Suprapubic skin (tissue), 4 donors: ENCODE data around the gene SMLR1. TPM values are rescaled to one million over a fixed set of nuclear protein-coding genes. Genes with fewer than 3 reads are reported as not detected.

Source experiments
- DNase-seq, 2 donors: peaks; one replicate each; pipeline ENCODE4 v3.0.0-alpha.2; 2019; ENCODE audit warnings: low spot score in 2 of 2
- H3K27ac ChIP-seq: fragments of 200-600 bp; sonication (generic); one replicate; pipeline ENCODE4 v1.5.1; 2019
- H3K27me3 ChIP-seq: fragments of 200-600 bp; sonication (generic); one replicate; pipeline ENCODE4 v1.5.1; 2019
- H3K36me3 ChIP-seq: fragments of 200-600 bp; sonication (generic); one replicate; pipeline ENCODE4 v1.5.1; 2019
- H3K4me1 ChIP-seq: fragments of 200-600 bp; sonication (generic); one replicate; pipeline ENCODE4 v1.5.1; 2019
- H3K4me3 ChIP-seq: fragments of 200-600 bp; sonication (generic); one replicate; pipeline ENCODE4 v1.5.1; 2019; ENCODE audit warnings: mild to moderate bottlenecking
- H3K9me3 ChIP-seq: fragments of 200-600 bp; sonication (generic); one replicate; pipeline ENCODE4 v1.5.1; 2019
- EP300 ChIP-seq: sonication (generic); formaldehyde crosslinking; IDR thresholded peaks from one replicate; pipeline ENCODE4 v1.6.1; 2017; ENCODE audit warnings: antibody characterized with exemption
- POLR2A ChIP-seq, 2 donors: fragments of 450-650 bp; IDR thresholded peaks; one replicate each; pipeline ENCODE4 v1.6.1; 2017; ENCODE audit warnings: antibody characterized with exemption in 2 of 2, mild to moderate bottlenecking in 2 of 2, moderate library complexity in 2 of 2
- POLR2AphosphoS5 ChIP-seq, 3 donors: sonication (generic); formaldehyde crosslinking; IDR thresholded peaks; one replicate each; pipeline ENCODE4 v1.6.1; 2017; ENCODE audit warnings: antibody characterized with exemption in 3 of 3
- WGBS: methylation state at CpG from one replicate; pipeline ENCODE4 v1.1.5; 2018; 5-methylcytosine and 5-hydroxymethylcytosine counted together
- total RNA-seq, 4 donors: library from RNA; depleted of rRNA; stranded (reverse); fragments of >200 nt; gene quantifications; one replicate each; pipeline ENCODE4 v1.1.0, GENCODE V29; 2016
- TF ChIP-seq, protein P1 (sequence below), 2 donors: fragments of 200-600 bp in 1 of 2; fragments of 450-650 bp in 1 of 2; sonication (generic) in 1 of 2; IDR thresholded peaks; one replicate each; pipeline ENCODE4 v1.5.1; 2016 to 2019; ENCODE audit warnings: antibody characterized with exemption in 2 of 2, mild to moderate bottlenecking in 1 of 2, moderate library complexity in 1 of 2

The SMLR1 gene
- total RNA-seq, 4 donors from 2014 or later: not detected

DNA sequence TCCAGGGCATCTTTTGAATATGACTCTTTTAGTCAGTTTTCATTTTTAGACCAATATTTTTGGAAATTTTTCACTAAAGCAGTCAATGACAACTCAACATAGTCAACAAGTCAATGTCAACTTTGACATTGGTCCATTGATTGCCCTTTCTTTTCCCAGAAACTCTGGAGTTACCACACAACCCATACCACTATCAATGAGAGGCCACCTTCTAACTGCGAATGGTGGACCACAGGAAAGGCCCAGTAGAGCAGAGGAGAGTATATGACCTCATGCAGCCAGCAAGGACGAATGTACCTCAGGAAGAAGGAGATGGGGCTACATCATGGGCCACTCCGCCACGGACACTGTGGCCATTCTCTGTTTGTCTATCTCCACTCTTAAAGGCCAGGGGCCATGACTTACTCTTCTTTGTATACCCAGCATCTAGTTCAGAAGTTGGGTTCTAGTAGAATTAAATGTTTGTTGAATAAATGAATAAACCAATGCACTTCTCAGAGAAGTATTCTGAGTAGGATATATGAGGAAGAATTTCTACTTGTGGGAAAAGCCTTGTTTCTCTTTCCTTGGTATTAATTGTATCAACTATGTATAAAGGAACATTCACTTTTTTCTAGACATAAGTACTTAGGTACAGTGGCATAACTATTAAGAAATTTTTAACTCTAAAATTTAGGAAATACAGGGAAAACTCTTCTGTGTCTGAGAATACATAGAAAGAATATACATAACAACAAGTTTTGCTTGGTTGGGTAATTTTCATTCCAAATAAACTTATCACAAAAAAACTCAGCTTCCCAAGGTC, 562 bp upstream of the SMLR1 start:
- TF ChIP-seq, protein P1, sequence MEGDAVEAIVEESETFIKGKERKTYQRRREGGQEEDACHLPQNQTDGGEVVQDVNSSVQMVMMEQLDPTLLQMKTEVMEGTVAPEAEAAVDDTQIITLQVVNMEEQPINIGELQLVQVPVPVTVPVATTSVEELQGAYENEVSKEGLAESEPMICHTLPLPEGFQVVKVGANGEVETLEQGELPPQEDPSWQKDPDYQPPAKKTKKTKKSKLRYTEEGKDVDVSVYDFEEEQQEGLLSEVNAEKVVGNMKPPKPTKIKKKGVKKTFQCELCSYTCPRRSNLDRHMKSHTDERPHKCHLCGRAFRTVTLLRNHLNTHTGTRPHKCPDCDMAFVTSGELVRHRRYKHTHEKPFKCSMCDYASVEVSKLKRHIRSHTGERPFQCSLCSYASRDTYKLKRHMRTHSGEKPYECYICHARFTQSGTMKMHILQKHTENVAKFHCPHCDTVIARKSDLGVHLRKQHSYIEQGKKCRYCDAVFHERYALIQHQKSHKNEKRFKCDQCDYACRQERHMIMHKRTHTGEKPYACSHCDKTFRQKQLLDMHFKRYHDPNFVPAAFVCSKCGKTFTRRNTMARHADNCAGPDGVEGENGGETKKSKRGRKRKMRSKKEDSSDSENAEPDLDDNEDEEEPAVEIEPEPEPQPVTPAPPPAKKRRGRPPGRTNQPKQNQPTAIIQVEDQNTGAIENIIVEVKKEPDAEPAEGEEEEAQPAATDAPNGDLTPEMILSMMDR (IDR thresholded peaks at IDR 0.05): no peak
- no peak for TF ChIP-seq EP300
- TF ChIP-seq POLR2A (IDR thresholded peaks at IDR 0.05): no peak
- TF ChIP-seq POLR2AphosphoS5 (IDR thresholded peaks at IDR 0.05): no peak
- 95% methylated on average over 4 of the region's 4 CpGs for WGBS
- no peaks in the 10 kb centered on the region for H3K9me3 ChIP-seq

DNA sequence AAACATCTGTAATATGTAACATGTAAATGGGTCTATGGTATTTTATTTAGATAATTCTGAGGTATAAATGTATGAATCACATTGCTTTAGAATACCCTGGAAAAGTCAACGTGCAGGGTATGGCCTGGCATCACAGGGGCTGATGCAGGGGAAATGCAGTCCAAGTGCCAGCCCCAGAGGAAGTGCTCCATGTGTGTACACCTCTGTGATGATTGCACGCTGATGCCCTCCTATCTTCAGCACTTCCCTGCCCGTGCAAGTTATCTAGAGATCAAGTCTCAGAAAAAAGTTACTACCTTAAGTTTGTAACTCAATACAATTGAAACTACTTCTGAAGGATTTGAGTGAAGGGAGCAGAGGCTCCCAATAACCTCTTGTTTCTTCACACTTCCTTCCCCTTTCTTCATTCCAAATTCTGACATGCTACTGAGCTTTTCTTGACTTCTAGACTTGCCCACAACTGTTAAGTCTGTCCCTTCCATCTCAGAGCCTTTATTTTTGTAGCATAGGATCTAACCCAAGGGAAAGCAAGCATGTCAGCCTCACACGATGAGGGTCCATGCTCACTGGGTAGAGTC, 2.2 kb downstream of the SMLR1 start:
- WGBS: 81% methylated on average over 4 of the region's 4 CpGs
- Histone ChIP-seq H3K27ac (no peak overlapping the region), H3K4me3 (no peak overlapping the region), H3K9me3 (no peaks in the 10 kb centered on the region), H3K4me1 (no peaks in the 10 kb centered on the region), H3K27me3 (no peaks in the 10 kb centered on the region), H3K36me3 (no peaks in the 10 kb centered on the region)
- no peak for DNase-seq
- TF ChIP-seq EP300 (no peak), POLR2AphosphoS5 (IDR thresholded peaks at IDR 0.05) (no peak), POLR2A (IDR thresholded peaks at IDR 0.05) (no peak)
- TF ChIP-seq, protein P1 (IDR thresholded peaks at IDR 0.05): no peak

More for the DNA sequence above, 562 bp upstream of the SMLR1 start:
- H3K4me1 ChIP-seq: no peaks in the 10 kb centered on the region
- no peak overlapping the region for H3K4me3 ChIP-seq
- no peak overlapping the region for H3K27ac ChIP-seq
- DNase-seq: no peak
- no peaks in the 10 kb centered on the region for H3K36me3 ChIP-seq
- H3K27me3 ChIP-seq: no peaks in the 10 kb centered on the region

DNA sequence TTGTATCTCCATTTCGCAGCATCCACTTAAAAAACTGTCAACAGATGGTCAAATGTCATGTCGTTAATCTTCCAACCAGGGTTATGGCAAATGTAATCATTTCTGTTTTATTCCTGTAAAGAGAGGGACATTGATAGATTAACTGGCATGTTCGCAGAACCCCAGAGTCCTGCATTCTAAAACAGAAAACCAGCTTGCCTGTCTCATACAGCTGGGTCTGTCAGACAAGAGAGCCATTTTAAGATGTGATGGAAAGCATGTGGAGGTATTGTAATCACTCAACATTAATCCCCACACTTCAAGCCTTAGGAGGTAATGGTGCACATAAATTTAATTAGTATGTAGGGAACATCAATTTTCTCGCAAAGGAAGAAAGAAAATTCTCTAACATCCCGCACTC, 4.4 kb downstream of the SMLR1 start:
- no peaks in the 10 kb centered on the region for H3K4me1 ChIP-seq
- H3K9me3 ChIP-seq: no peaks in the 10 kb centered on the region
- H3K36me3 ChIP-seq: no peaks in the 10 kb centered on the region
- 91% methylated on average over 5 of the region's 5 CpGs for WGBS
- no peaks in the 10 kb centered on the region for H3K27me3 ChIP-seq
- no peak overlapping the region for H3K27ac ChIP-seq
- no peak for DNase-seq
- H3K4me3 ChIP-seq: no peak overlapping the region
- TF ChIP-seq, protein P1 (IDR thresholded peaks at IDR 0.05): no peak
- TF ChIP-seq POLR2A (IDR thresholded peaks at IDR 0.05) (no peak), EP300 (no peak), POLR2AphosphoS5 (IDR thresholded peaks at IDR 0.05) (no peak)

DNA sequence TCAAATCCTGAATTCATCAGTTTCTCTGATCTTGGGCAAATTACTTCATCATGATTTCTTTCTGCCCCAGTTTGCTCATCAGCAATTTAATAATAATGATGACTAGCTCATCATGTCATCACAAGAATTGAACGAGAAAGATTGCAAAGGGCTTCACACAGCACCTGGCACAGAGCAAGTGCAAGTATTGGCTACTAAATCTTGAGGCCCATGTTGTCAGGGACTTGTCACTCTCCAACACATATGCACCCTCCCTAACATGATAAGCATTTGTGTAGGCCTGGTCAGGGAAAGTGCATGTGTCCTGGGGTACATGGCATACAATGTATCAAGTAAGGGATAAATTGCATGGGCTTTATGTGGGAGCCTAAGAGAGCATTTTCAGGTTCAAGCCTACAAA, 6.4 kb downstream of the SMLR1 start:
- WGBS: 78% methylated on average over 1 of the region's 1 CpG
- no peak for TF ChIP-seq POLR2AphosphoS5 (IDR thresholded peaks at IDR 0.05)
- TF ChIP-seq POLR2A (IDR thresholded peaks at IDR 0.05): no peak
- TF ChIP-seq, protein P1 (IDR thresholded peaks at IDR 0.05): no peak
- no peak for TF ChIP-seq EP300
- H3K36me3 ChIP-seq: no peaks in the 10 kb centered on the region
- no peak overlapping the region for H3K27ac ChIP-seq
- peaks cover 5% of the 10 kb centered on the region for H3K4me1 ChIP-seq
- no peaks in the 10 kb centered on the region for H3K9me3 ChIP-seq
- no peak overlapping the region for H3K4me3 ChIP-seq
- no peaks in the 10 kb centered on the region for H3K27me3 ChIP-seq
- DNase-seq: no peak

DNA sequence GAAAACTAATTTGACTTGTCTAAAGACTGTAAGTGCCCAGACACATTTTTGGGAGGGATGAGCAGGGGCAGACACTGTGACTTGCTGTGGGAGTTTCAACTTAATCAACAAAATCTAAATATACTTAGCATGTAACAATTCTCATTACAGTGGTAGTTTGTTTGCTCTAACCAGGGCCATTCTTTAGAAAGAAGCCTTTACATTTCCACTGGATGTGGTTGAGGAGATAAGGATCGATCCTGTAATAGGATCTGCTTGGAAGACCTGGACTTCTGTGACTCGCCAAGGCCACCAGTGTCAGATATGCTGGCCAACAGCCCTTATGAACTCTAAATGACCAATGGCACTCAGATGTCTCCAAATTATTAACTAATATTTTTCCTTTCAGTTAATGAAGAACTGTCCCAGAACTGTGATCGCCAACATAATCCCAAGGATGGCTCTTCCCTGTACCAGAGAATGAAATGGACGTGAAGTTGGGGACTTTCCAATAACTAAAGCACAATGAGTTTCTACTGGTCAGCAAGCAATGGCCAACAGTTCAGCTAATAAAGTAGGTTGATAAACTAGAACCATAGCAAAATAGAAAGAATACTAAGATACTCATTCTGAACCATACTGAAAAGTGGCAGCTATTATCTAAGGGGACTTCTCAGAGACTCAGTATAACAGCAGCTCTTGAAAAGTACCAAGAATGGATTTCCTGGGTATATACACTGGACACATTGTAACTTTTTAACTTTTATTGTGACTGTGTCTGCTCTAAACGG, 7.5 kb downstream of the SMLR1 start:
- Histone ChIP-seq H3K4me3 (no peak overlapping the region), H3K36me3 (no peaks in the 10 kb centered on the region), H3K27ac (no peak overlapping the region), H3K27me3 (no peaks in the 10 kb centered on the region), H3K4me1 (peaks cover 8% of the 10 kb centered on the region), H3K9me3 (no peaks in the 10 kb centered on the region)
- no peak for TF ChIP-seq POLR2AphosphoS5 (IDR thresholded peaks at IDR 0.05)
- no peak for TF ChIP-seq EP300
- TF ChIP-seq POLR2A (IDR thresholded peaks at IDR 0.05): no peak
- TF ChIP-seq, protein P1 (IDR thresholded peaks at IDR 0.05): no peak
- WGBS: 95% methylated on average over 5 of the region's 5 CpGs
- DNase-seq: no peak
